ENCODE measurements around the gene NPW. TPM values are rescaled to one million over a fixed set of nuclear protein-coding genes. Genes with fewer than 3 reads are reported as not detected.

NPW gene
- total RNA-seq, 1 experiment from 2014 or later = 0.24 TPM

DNA sequence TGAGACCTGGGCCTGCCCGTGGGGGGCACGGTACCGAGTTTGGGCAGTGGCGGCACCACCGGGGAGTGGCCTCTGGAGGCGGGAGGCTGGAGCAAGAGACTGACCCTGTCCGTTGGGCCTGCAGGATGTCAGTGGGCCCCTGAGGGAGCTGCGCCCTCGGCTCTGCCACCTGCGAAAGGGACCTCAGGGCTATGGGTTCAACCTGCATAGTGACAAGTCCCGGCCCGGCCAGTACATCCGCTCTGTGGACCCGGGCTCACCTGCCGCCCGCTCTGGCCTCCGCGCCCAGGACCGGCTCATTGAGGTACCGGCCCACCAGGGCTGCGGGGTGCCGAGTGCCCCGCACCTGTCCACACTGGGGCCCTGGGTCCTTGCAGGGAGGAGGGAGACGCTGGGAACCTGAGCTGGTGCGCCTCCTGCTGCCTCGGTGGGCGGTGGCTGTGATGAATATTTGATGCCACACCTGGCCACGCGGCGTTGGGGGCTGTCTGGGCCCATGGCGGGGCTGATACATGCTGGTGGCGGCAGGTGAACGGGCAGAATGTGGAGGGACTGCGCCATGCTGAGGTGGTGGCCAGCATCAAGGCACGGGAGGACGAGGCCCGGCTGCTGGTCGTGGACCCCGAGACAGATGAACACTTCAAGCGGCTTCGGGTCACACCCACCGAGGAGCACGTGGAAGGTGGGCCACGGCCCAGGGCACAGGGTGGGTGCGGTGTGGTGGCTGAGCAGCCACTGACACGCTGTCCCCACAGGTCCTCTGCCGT, 16.8 kb downstream of the NPW start:
- no peak for DNase-seq (ENCODE audit: low read depth)

GRCh38 chr16:2037115-2037514, 17.5 kb downstream of the NPW start:
- no peak for DNase-seq (ENCODE audit: low read depth)

DNA sequence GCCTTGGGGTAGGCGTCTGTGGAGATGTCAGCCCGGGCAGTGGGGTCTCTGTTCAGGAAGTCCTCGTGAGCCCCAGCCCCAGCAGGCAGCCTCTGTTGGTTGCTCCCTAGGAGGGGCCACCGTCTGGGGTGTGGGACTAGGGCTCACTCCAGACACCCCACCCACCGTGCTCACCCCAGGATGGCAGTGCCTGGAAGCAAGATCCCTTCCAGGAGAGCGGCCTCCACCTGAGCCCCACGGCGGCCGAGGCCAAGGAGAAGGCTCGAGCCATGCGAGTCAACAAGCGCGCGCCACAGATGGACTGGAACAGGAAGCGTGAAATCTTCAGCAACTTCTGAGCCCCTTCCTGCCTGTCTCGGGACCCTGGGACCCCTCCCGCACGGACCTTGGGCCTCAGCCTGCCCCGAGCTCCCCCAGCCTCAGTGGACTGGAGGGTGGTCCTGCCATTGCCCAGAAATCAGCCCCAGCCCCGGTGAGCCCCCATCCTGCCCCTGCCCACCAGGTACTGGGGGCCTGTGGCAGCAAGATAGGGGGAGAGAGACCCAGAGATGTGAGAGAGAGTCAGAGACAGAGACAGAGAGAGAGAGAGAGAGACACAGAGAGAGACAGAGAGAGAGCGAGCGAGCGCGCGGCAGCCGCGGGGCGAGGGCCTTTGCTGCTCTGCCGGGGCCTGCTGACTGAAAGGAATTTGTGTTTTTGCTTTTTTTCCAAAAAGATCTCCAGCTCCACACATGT, 18.2 kb downstream of the NPW start:
- DNase-seq (ENCODE audit: low read depth) = no peak

- no peak for DNase-seq (ENCODE audit: low read depth)
Measured at GRCh38 chr16:2038382-2039231, 19.0 kb downstream of the NPW start.

DNA sequence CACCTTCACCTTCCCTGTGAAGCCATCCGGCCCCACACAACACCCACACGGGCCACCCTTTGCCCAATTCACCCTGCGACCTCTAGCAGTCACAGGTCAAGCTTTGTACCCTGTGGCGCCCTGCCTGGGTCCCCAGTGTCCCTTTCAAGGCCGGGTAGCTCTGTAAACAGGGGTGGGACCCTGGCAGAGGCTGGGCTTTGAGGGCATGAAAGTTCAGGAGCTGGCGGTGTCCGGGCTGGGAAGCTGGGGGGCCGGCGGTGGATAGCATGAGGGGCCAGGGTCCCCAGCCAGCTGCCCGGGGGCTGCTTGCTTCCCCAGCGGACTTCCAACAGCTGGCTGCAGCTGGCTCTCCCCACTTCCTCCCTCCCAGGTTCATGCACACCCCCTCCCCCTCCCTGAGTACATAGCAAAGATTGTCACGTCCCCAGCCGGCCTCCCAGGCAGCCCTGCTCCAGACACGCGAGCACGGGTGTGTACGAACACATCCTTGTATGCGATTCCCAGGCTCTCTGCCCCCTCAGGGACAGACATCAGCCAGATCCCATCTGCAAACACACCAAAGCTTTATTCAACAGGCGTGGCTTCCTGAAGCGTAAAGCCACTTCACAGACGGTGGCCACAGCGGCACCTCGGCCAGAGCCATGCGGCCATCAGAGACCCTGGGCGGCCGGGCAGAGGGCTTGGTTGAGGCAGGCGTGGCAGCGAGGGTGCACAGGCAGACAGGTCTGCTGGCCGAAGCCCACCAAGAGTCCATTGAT, 19.9 kb downstream of the NPW start:
- DNase-seq (ENCODE audit: low read depth) = peak; percentile 89

- peak; percentile 48 for DNase-seq (ENCODE audit: low read depth)
Measured at GRCh38 chr16:2040041-2040786, 20.6 kb downstream of the NPW start.

DNA sequence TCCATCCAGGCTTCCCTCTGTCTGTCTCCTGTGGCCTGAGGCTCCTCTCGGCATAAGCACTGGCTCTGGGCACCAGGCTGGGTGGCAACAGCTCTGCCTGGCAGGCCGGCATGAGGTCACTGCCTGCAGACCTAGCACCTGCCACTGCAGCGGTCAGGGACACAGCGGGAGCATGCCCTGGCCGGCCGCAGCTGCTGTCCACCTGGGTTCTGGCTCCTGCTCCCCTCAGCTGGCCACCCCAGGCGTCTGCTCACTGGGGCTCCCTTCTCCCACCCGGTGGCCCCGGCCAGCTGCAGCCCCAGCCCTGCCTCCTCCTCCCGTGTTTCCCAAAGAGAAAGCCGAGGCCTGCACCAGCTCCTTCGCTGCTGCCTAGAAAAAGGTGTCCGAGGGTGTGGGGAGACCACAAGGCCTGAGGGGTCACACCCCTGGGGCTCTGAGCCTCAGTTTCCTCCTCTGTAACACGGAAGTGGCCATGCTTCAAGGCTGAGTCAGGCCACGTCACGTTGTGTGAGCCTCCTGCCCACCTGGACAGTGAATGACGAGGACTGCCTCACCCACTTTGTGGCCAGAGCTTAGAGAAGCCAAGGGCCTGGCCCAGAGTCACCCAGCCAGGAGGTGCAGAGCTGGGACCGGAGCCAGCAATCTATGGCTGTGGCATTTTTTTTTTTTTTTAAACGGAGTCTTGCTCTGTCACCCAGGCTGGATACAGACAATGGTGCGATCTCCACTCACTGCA, 21.4 kb downstream of the NPW start:
- DNase-seq (ENCODE audit: low read depth) = peak; percentile 82

DNA sequence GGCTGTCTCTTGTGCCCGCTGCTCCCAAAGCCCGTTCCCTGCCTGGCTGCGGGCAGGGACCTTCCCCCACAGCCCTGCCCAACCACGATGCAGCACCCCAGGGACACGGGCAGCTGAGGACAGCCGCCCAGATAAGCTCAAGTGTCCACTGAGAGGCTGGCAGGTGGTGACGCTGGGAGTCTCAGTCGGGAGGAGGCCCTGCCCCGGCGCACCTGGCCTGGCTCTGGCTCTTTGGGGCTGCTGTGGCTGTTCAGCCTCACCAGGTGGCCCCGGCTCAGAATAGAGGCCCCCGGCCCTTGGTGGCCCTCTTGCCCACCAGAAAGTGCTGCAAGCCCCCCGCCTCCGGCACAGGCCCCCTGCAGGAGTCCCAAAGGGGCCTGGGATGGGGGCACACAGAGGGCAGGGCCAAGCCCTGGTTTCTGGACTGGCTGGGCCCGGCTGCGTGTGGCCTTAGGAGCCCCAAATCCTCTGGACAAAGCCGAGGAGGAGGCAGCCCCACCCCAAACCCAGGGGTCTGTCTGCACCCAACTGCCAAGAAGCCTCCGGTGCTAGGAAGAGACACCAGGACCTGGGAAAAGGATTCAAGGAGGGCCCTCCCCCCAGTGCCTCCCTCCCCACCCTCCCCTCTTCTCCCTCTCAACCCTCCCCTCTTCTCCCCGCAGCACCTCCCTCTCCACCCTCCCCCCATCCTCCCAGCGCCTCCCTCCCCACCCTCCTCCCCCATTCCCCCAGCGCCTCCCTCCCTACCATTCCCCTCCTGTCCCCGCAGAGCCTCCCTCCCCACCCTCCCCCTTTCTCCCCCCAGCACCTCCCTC, 22.8 kb downstream of the NPW start:
- DNase-seq (ENCODE audit: low read depth) = no peak

- no peak for DNase-seq (ENCODE audit: low read depth)
Measured at GRCh38 chr16:2042986-2043666, 23.5 kb downstream of the NPW start.

DNA sequence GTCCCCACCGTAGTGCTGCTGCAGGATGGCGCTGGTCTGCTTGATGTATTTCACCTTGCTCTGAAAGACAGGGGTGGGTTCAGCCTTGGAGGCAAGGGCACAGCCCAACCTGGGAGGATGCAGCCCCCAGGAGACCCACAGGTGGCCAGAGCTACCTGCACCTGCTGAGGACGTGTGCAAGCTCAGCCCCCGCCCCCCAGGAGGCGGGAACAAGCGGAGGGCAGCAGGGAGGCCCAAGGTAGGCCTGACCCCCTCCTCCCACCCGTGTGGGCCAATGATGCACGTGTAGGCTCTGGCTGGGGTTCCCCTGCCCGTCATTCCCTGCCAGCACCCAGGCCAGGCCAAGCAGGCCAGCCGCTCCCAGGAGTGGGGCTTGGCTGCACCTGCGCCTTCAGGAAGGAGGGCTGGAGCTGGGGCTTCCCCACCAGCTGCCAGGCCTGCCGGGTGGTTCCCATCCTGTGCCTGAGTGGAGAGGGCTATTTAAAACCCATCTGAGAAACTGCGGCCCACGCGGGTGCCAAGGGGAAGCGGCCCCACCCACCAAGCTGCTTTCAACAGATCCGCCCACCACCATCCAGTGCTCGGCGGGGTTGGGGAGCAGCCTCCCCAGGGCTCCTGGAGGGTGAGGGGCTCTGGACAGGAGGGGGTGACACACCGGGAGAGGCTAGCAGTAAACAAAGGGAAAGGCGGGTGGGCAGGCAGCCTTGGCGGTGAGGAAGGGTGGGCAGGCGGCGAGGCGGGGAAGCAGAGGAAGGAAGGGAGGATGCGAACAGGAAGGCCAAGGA, 24.3 kb downstream of the NPW start:
- DNase-seq (ENCODE audit: low read depth) = no peak

GRCh38 chr16:2044541-2044940, 25.0 kb downstream of the NPW start:
- no peak for DNase-seq (ENCODE audit: low read depth)

DNA sequence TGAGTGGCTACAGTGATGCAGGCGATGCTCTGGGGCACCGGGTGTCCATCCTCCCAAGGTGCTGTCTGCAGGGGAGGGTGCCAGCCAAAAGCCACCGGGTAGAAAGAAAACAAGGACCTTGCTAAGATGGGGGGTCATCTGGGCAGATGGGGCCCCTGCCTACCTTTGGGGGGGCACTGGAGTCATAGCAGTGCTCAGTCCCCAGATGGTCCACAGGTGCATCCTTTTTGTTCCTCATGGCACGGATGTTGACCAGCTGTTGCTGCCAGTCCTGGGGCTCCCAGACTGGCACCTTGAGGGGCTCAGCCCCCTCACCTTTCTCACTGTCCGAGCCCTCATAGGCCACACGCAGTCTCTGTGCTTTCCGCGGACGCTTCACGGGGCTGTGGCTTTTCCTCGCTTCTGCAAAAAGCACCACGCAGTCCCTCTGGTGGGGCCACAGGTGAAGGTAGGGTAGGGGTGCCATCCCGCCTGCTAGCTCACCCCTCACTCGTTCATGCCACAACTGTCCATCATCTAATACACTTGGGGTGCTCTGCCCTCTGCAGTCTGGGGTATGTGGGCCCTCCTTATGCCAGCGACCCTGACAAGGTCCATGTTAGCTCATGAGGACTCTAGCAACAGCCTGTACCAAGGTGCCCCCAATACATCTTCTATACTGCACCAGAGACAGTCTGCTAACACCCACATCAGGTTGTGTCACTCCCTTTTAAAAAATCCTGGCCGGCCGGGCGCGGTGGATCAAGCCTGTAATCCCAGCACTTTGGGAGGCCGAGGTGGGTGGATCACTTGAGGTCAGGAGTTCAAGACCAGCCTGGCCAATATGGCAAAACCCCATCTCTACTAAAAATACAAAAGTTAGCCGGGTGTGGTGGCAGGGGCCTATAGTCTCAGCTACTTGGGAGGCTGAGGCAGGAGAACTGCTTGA, 26.6 kb downstream of the NPW start:
- DNase-seq (ENCODE audit: low read depth) = no peak

- no peak for DNase-seq (ENCODE audit: low read depth)
Measured at GRCh38 chr16:2046893-2047329, 27.3 kb downstream of the NPW start.

DNA sequence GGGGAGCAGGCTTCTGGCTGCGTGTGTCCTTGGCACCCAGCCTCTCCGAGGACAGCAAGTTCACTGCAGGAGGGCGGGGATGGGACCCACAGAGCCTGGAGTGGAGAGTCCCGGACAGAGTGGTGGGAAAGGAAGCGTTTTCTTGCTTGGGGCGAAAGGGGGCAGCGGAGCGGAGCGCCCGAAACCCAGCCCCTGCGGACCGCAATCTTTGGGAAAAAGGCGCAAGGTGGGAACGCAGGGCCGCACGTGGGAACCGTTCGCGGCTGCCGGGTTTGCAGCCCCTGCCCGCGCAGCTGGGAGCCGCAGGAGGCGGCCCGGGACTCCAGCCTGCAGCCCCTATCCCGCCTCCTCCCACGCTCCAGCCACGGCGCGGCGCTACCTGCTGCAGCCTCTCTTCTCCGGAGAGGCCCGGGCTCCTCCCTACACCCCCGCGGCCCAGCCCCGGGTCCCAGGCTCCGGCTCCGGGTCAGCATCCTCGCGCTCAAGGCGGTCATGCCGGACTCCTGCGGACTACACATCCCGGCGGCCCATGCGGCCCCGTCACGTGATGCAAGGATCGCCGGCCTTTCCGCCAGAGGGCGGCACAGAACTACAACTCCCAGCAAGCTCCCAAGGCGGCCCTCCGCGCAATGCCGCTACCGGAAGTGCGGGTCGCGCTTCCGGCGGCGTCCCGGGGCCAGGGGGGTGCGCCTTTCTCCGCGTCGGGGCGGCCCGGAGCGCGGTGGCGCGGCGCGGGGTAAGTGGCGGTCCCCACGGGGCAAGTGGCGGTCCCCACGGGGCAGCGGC, 27.9 kb downstream of the NPW start, which contains the start of the genes NTHL1 and TSC2:
Gene NTHL1 (minus strand): TSS at position 505 of the 786 bp plus-strand sequence. CDS start 11 bp downstream, at position 494.
Gene TSC2 (plus strand): TSS at position 656 of the 786 bp plus-strand sequence. CDS start 631 bp downstream, outside the sequence.
- DNase-seq (ENCODE audit: low read depth) = peak; percentile 91

DNA sequence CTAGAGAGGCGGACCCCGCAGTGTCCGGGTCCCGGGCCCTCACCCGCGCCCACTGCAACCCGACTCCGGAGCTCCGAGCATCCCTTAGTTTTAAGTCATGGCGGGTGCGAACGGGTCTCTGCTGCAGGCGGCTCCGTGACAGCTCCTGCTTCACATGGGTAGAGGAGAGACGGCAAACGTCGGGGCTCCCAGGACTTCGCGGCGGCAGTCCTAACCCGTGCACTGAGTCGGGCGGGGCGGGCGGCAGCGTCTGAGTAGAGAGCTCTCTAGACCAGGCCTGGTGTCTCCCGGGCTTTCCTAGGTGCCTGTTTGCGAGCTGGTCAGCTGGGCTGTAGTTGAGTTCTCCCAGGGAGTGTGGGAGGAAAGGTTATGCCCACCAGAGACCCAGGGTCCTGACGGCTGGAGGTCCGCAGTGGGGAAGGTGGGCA, 28.5 kb downstream of the NPW start:
- DNase-seq (ENCODE audit: low read depth) = no peak

- DNase-seq (ENCODE audit: low read depth) = no peak
Measured at GRCh38 chr16:2053211-2053610, 33.6 kb downstream of the NPW start.
